Activated CD8-positive, alpha-beta memory T cell treated with anti-CD3 and anti-CD28 coated beads for 36 hours (primary cell): Measurements from ENCODE around the gene ABTB2. TPM values are rescaled to one million over a fixed set of nuclear protein-coding genes. Genes with fewer than 3 reads are reported as not detected.

Experiments
- CTCF ChIA-PET: fragments of 350-600 bp; sonication (Branson Sonifier 250); formaldehyde crosslinking; loops from one replicate; lab custom pipeline; 2021; ENCODE audit warnings: antibody characterized with exemption; lab: Charles Lee
- POLR2A ChIA-PET: fragments of 350-600 bp; sonication (Branson Sonifier 250); formaldehyde crosslinking; loops from one replicate; lab custom pipeline; 2021; ENCODE audit warnings: antibody characterized with exemption; lab: Charles Lee
- total RNA-seq, 2 experiments: library from RNA; stranded (reverse); gene quantifications; one replicate each; pipeline ENCODE4 v1.2.3, GENCODE V29; 2021

Gene ABTB2
- total RNA-seq, 2 experiments from 2014 or later: 6.1 to 6.2 TPM

- POLR2A ChIA-PET: no interaction called here
- CTCF ChIA-PET: no interaction called here
These were observed 212.7 kb downstream of the ABTB2 start for GRCh38 chr11:34145073-34145472.

- CTCF ChIA-PET: no interaction called here
- POLR2A ChIA-PET: interaction anchor here (0.6 kb wide), 1 partner anchor 599 kb away, joined by 5 read pairs; no protein-coding TSS in a partner anchor
These were observed 214.8 kb downstream of the ABTB2 start for GRCh38 chr11:34143048-34143447.

GRCh38 chr11:34140149-34140548 lies 217.7 kb downstream of the ABTB2 start:
- ChIA-PET POLR2A (no interaction called here), CTCF (no interaction called here)

- CTCF ChIA-PET: no interaction called here
- POLR2A ChIA-PET: no interaction called here
These were observed 218.5 kb downstream of the ABTB2 start for GRCh38 chr11:34139346-34139745.

- POLR2A ChIA-PET: no interaction called here
- CTCF ChIA-PET: interaction anchor here (1.4 kb wide), 1 partner anchor 38 kb away, joined by 3 read pairs; no protein-coding TSS in a partner anchor
These were observed 221.4 kb downstream of the ABTB2 start for GRCh38 chr11:34136420-34136819.

- CTCF ChIA-PET: interaction anchor here (1.4 kb wide), 1 partner anchor 39 kb away, joined by 3 read pairs; no protein-coding TSS in a partner anchor
- POLR2A ChIA-PET: no interaction called here
These were observed 222.4 kb downstream of the ABTB2 start for GRCh38 chr11:34135439-34135838.

GRCh38 chr11:34134765-34135164 lies 223.0 kb downstream of the ABTB2 start:
- ChIA-PET CTCF (no interaction called here), POLR2A (no interaction called here)

GRCh38 chr11:34132261-34132965 lies 225.4 kb downstream of the ABTB2 start:
- ChIA-PET POLR2A (no interaction called here), CTCF (interaction anchor here (1.3 kb wide), 1 partner anchor 8 kb away, joined by 3 read pairs; no protein-coding TSS in a partner anchor)

GRCh38 chr11:34128824-34129223 lies 229.0 kb downstream of the ABTB2 start:
- POLR2A ChIA-PET: no interaction called here
- CTCF ChIA-PET: no interaction called here

GRCh38 chr11:34126959-34127848 lies 230.6 kb downstream of the ABTB2 start:
- CTCF ChIA-PET: no interaction called here

GRCh38 chr11:34124885-34125668 lies 232.7 kb downstream of the ABTB2 start:
- ChIA-PET CTCF (no interaction called here), POLR2A (no interaction called here)

More at GRCh38 chr11:34126959-34127848, 230.6 kb downstream of the ABTB2 start:
- POLR2A ChIA-PET: interaction anchor here (1.0 kb wide), 1 partner anchor 24 kb away, joined by 3 read pairs; no protein-coding TSS in a partner anchor

- ChIA-PET POLR2A (no interaction called here), CTCF (no interaction called here)
These were observed 237.2 kb downstream of the ABTB2 start for GRCh38 chr11:34120651-34121050.

- ChIA-PET CTCF (no interaction called here), POLR2A (no interaction called here)
These were observed 243.3 kb downstream of the ABTB2 start for GRCh38 chr11:34114471-34114870.

- POLR2A ChIA-PET: no interaction called here
These were observed 243.8 kb downstream of the ABTB2 start for GRCh38 chr11:34114014-34114413.

GRCh38 chr11:34111722-34112270 lies 246.0 kb downstream of the ABTB2 start:
- POLR2A ChIA-PET: no interaction called here
- CTCF ChIA-PET: no interaction called here

More at GRCh38 chr11:34114014-34114413, 243.8 kb downstream of the ABTB2 start:
- CTCF ChIA-PET: no interaction called here

- CTCF ChIA-PET: interaction anchor here (1.1 to 2.3 kb wide), 5 partner anchors 10 to 253 kb away, joined by 3 to 6 read pairs (median 5); no protein-coding TSS in a partner anchor
- POLR2A ChIA-PET: interaction anchor here (0.7 to 4.0 kb wide), 6 partner anchors 17 to 54 kb away, joined by 3 to 27 read pairs (median 5); partner anchors contain the start of gene CAPRIN1
These were observed 251.8 kb downstream of the ABTB2 start for GRCh38 chr11:34105957-34106504.

GRCh38 chr11:34105079-34105956 lies 252.5 kb downstream of the ABTB2 start, which contains the start of gene NAT10:
Gene NAT10 (plus strand): TSS chr11:34105629. CDS start chr11:34108226, 2,597 bp downstream.
- ChIA-PET CTCF (interaction anchor here (0.7 to 2.3 kb wide), 7 partner anchors 10 to 253 kb away, joined by 3 to 6 read pairs (median 4); partner anchors contain the start of gene CAPRIN1), POLR2A (interaction anchor here (0.5 to 4.0 kb wide), 7 partner anchors 17 to 253 kb away, joined by 3 to 27 read pairs (median 3); partner anchors contain the start of genes ABTB2 and CAPRIN1)
